GM20000 (cell line): ENCODE measurements around the gene MRPL50.

ENCODE experiments used
- DNase-seq: peaks from one replicate; pipeline ENCODE4 v3.0.0; 2012; ENCODE audit warnings: low spot score
- CTCF ChIP-seq: IDR thresholded peaks from 2 replicates; pipeline ENCODE4 v1.5.1; 2012; ENCODE audit warnings: mild to moderate bottlenecking, control low read depth; ENCODE audit errors: extremely low read depth, missing control alignments

The MRPL50 gene

DNA sequence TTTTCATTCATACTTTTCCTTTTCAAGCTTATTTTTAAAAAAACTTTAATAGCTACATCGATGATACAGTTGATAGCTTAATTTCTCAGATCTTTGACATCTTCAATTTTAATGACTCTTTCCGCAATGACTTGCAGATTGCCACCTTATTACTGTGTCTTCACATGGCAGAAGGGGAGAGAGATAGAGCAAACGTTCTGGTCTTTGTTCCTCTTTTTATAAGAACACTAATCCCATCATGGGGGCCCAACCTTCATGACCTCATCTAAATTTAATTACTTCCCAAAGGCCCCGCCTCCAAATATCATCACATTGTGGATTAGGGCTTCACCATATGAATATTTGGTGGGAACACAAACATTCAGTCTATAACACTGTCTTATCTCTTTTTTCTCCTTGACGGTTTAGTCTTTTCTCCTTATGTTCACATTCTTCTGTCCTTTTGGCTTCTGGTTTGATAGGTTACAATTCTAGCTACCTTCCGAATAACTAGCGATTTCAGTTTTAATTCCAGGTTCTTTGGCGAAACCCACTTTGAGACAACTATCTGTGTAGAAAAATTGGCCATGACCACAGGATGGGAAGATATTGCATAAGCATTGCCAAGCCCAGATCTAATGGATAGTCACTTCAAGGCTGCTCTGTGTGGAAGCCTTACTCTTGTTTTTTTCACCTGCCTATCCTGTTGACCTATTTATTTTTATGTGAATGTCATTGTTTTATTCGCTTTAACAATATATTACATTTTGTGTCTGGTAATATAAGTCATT lies 5.3 kb upstream of the MRPL50 start:
- DNase-seq = no peak

GRCh38 chr9:101400120-101400519 lies 1.7 kb upstream of the MRPL50 start:
- no peak for TF ChIP-seq CTCF
- no peak for DNase-seq

More for the DNA sequence above, 5.3 kb upstream of the MRPL50 start:
- no peak for TF ChIP-seq CTCF

- no peak for DNase-seq
- no peak for TF ChIP-seq CTCF
Measured at GRCh38 chr9:101399643-101399970, 1.2 kb upstream of the MRPL50 start.

DNA sequence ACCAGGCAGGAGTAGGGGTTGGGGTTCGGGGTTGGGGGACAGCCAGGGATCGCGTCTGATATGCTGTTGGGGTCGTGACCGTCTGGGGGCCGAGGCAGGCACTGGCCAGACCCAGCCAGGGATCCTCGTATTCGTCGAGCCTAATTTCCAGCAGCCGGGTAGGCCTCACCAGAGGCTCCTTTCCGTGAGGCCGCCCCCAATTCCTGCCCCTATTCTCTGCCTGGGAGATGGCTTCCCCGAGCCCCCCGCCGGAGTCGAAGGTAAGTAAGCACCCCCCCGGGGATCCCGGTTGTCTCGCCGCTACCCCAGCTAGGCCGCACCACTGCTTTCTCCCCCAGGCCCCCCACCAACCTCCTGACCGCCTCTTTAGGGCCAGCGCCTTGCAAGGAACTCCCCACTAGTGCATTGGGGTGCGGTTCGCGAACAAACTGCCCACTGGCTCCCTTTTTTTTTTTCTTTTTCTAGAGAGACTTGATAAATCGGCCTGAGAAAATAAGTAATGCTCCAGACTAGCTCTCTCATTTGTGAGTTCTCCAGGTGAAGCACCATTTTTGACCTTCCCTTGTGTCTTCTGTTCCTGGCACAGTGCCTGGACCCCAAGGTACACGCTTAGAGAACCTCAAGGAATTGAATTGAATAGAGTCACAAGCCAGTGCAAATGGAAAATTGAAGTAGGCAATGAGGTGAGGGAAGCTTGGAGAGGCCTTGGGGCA lies 668 bp upstream of the MRPL50 start:
- DNase-seq = peak; percentile 6
- no peak for TF ChIP-seq CTCF

- no peak for TF ChIP-seq CTCF
- no peak for DNase-seq
Measured at GRCh38 chr9:101397746-101398067, 711 bp downstream of the MRPL50 start.

- no peak for DNase-seq
- no peak for TF ChIP-seq CTCF
Measured at GRCh38 chr9:101394687-101395086, 3.7 kb downstream of the MRPL50 start.

- no peak for DNase-seq
- TF ChIP-seq CTCF = no peak
Measured at GRCh38 chr9:101393135-101393534, 5.3 kb downstream of the MRPL50 start.
